K562 (cell line): ENCODE measurements around the gene EFHC2. TPM values are rescaled to one million over a fixed set of nuclear protein-coding genes. Genes with fewer than 3 reads are reported as not detected.

ENCODE experiments used
- ATAC-seq: fragments of 200-7000 bp; cut with Tn5 transposase; 3 replicates; pipeline ENCODE4 v1.9.1; 2020; ENCODE audit warnings: moderate library complexity
- BruUV-seq: library from RNA; stranded (reverse); fragments of 400-500 nt; replicated peaks from 2 replicates; lab custom pipeline; 2021; lab: Mats Ljungman, UMichigan
- CTCF ChIA-PET: fragments of 300-600 bp; formaldehyde crosslinking; extraction: SDS; loops from one replicate; lab custom pipeline; 2021; ENCODE audit warnings: low intra/inter-chr PET ratio; lab: Yijun Ruan, JAX
- POLR2A ChIA-PET: fragments of 300-600, 350-650 bp; sonication (Branson Sonifier 250); formaldehyde crosslinking; extraction: SDS; loops from one replicate; lab custom pipeline; 2021; ENCODE audit warnings: antibody characterized with exemption, inconsistent platforms; lab: Yijun Ruan, JAX
- DNase-seq, 4 experiments: peaks; one replicate each; pipeline versions ENCODE4 v3.0.0 to v3.0.0-alpha.2; 2011 to 2018; ENCODE audit warnings: low spot score in 3 of 4, mixed read lengths in 3 of 4; ENCODE audit errors: extremely low read depth in 1 of 4
- FAIRE-seq: peaks from 2 replicates; lab custom pipeline; 2011; peaks lifted over from hg19 to GRCh38; lab: Jason Lieb, UNC
- H2AFZ ChIP-seq: 2 replicates; pipeline ENCODE4 v1.6.0; 2011; ENCODE audit warnings: low read depth, low read length, control low read depth, inconsistent platforms
- H3K27ac ChIP-seq: fragments of 200-600 bp; 3 replicates; pipeline ENCODE4 v1.8.0; 2011; ENCODE audit warnings: low read depth, mild to moderate bottlenecking, control low read depth, inconsistent platforms, low read length, moderate library complexity, mixed read lengths; ENCODE audit errors: extremely low read depth
- H3K27me3 ChIP-seq, 2 experiments: fragments of 300-600 bp in 1 of 2; 2 replicates in 1 of 2; 3 replicates in 1 of 2; pipeline versions ENCODE4 v1.6.0 to v1.8.0; 2011; ENCODE audit warnings: inconsistent platforms in 2 of 2, low read length in 2 of 2, mild to moderate bottlenecking in 1 of 2, mixed read lengths in 1 of 2, moderate library complexity in 1 of 2; ENCODE audit not compliant: control insufficient read depth in 2 of 2, insufficient read depth in 2 of 2
- H3K36me3 ChIP-seq: fragments of 300-600 bp; 3 replicates; pipeline ENCODE4 v1.8.0; 2011; ENCODE audit warnings: mild to moderate bottlenecking, low read length, inconsistent platforms; ENCODE audit not compliant: control insufficient read depth, insufficient read depth
- H3K4me1 ChIP-seq, 2 experiments: fragments of 200-600 bp in 1 of 2; replicated peaks in 1 of 2; 2 replicates in 1 of 2; 3 replicates in 1 of 2; pipeline versions ENCODE4 v1.5.1 to v1.8.0; 2011; ENCODE audit warnings: inconsistent platforms in 2 of 2, low read length in 2 of 2, mild to moderate bottlenecking in 1 of 2, mixed read lengths in 1 of 2, moderate library complexity in 1 of 2; ENCODE audit not compliant: control insufficient read depth in 2 of 2, insufficient read depth in 2 of 2
- H3K4me2 ChIP-seq: 2 replicates; pipeline ENCODE4 v1.6.1; 2011; ENCODE audit warnings: low read length, control low read depth, inconsistent platforms, mixed read lengths; ENCODE audit not compliant: insufficient read depth
- H3K4me3 ChIP-seq: fragments of 200-600 bp; sonication (generic), shearing (Covaris generic); 2 replicates; pipeline ENCODE4 v1.5.1; 2016; ENCODE audit warnings: control low read depth, inconsistent platforms
- H3K79me2 ChIP-seq: fragments of 200-600 bp; 3 replicates; pipeline ENCODE4 v1.8.0; 2011; ENCODE audit warnings: low read length, inconsistent platforms; ENCODE audit not compliant: control insufficient read depth, insufficient read depth
- H3K9ac ChIP-seq, 2 experiments: 2 replicates each; pipeline versions ENCODE4 v1.6.0 to v1.6.1; 2011; ENCODE audit warnings: low read depth in 2 of 2, low read length in 2 of 2, control low read depth in 1 of 2, inconsistent platforms in 1 of 2, mild to moderate bottlenecking in 1 of 2, mixed read lengths in 1 of 2; ENCODE audit not compliant: insufficient read depth in 1 of 2
- H3K9me1 ChIP-seq: one replicate; pipeline ENCODE4 v1.6.0; 2011; ENCODE audit warnings: inconsistent platforms, mild to moderate bottlenecking, low read length, moderate library complexity; ENCODE audit not compliant: control insufficient read depth, insufficient read depth
- H3K9me3 ChIP-seq: replicated peaks from 2 replicates; pipeline ENCODE4 v1.5.1; 2011; ENCODE audit warnings: low read depth, low read length, inconsistent platforms; ENCODE audit not compliant: control insufficient read depth, insufficient read depth
- H4K20me1 ChIP-seq: replicated peaks from 2 replicates; pipeline ENCODE4 v1.6.1; 2011; ENCODE audit warnings: low read length, inconsistent platforms, mixed read lengths; ENCODE audit not compliant: control insufficient read depth, insufficient read depth
- E4F1 ChIP-seq: fragments of 250-450 bp; sonication (Bioruptor Pico); IDR thresholded peaks from 2 replicates; pipeline ENCODE4 v1.5.0; 2021; ENCODE audit warnings: mild to moderate bottlenecking, borderline replicate concordance
- FOXO4 ChIP-seq: fragments of 450-650 bp; formaldehyde crosslinking; IDR thresholded peaks from 2 replicates; pipeline ENCODE4 v1.4.0; 2020; ENCODE audit warnings: mild to moderate bottlenecking, moderate library complexity
- GTF2A2 ChIP-seq: IDR thresholded peaks from 2 replicates; pipeline ENCODE4 v1.6.1; 2016; ENCODE audit warnings: mild to moderate bottlenecking, missing genetic modification characterization, missing compliant biosample characterization
- SMARCC2 ChIP-seq: fragments of 450-650 bp; IDR thresholded peaks from 2 replicates; pipeline ENCODE4 v1.6.1; 2017; ENCODE audit warnings: antibody characterized with exemption, moderate library complexity, mild to moderate bottlenecking, low read depth
- ZFP1 ChIP-seq: fragments of 450-650 bp; formaldehyde crosslinking; IDR thresholded peaks from 2 replicates; pipeline ENCODE4 v1.4.0; 2020; ENCODE audit warnings: mild to moderate bottlenecking, mixed read lengths
- ZNF239 ChIP-seq: fragments of 250-450 bp; sonication (Bioruptor Pico); IDR thresholded peaks from 2 replicates; pipeline ENCODE4 v1.4.0; 2020; ENCODE audit warnings: mild to moderate bottlenecking
- ZNF41 ChIP-seq: fragments of 250-450 bp; sonication (Bioruptor Pico); conservative IDR thresholded peaks from 2 replicates; pipeline ENCODE4 v1.4.0; 2020; ENCODE audit warnings: mild to moderate bottlenecking
- ZNF444 ChIP-seq: fragments of 250-450 bp; sonication (Bioruptor Pico); IDR thresholded peaks from 2 replicates; pipeline ENCODE4 v1.4.0; 2020; ENCODE audit warnings: mild to moderate bottlenecking, moderate library complexity
- in situ Hi-C: fragments of 300-500 bp; cut with MboI; formaldehyde crosslinking; loops from 4 replicates; pipeline ENCODE4 v1.15.0; 2018; ENCODE audit warnings: inconsistent platforms, mixed read lengths
- intact Hi-C: fragments of 100-400 bp; cut with micrococcal nuclease; formaldehyde crosslinking; loops from 2 replicates; pipeline ENCODE4 v1.14.2; 2022
- polyA plus RNA-seq, 8 experiments: library from polyadenylated mRNA; depleted of rRNA in 4 of 8; stranded (reverse) in 5 of 8; unstranded in 3 of 8; fragments of >200 nt; fragmentation: Nextera tagmentation in 2 of 8; fragmentation: Illumina TruSeq in 1 of 8; extraction: Ambion mirVana in 2 of 8; extraction: Trizol in 1 of 8; gene quantifications; 2 replicates each; pipeline versions ENCODE4 v1.2.1 to v1.2.3, GENCODE V29; 2011 to 2014; ENCODE audit warnings: inconsistent platforms in 1 of 8, missing spikeins in 1 of 8
- total RNA-seq, 7 experiments: library from RNA; depleted of rRNA in 6 of 7; stranded (reverse); fragments of >200 nt in 6 of 7; fragmentation: Illumina TruSeq in 2 of 7; extraction: Trizol in 2 of 7; gene quantifications; 2 replicates each; pipeline versions ENCODE4 v1.2.1 to v1.2.3, GENCODE V29; 2011 to 2021; ENCODE audit warnings: low replicate concordance in 1 of 7

The EFHC2 gene
- total and polyA plus RNA-seq, 9 of the 15 experiments (the other 6 are each of a cell fraction or from before 2014, with no cell fraction given), result 1.3 to 8.1 (median 3.0) TPM

GRCh38 chrX:44274096-44274495 is 69.4 kb downstream of the EFHC2 start:
- BruUV-seq, result no TSS peak
- ChIA-PET CTCF (no interaction called here), POLR2A (interaction anchor here (1.8 kb wide), 1 partner anchor 10 kb away, joined by 3 read pairs; no protein-coding TSS in a partner anchor)
- no peaks in the 10 kb centered on the region for H3K27me3 ChIP-seq
- no peak overlapping the region for H2AFZ ChIP-seq
- H3K9ac ChIP-seq, result no peak overlapping the region
- no peaks in the 10 kb centered on the region for H3K9me3 ChIP-seq
- in situ Hi-C loops, result no loop called here
- no peak overlapping the region for H3K27ac ChIP-seq
- H3K9me1 ChIP-seq, result no peaks in the 10 kb centered on the region
- DNase-seq, result no peak
- H3K4me2 ChIP-seq, result no peak overlapping the region
- no peak for TF ChIP-seq ZNF444
- no peak for TF ChIP-seq SMARCC2
- no peak for TF ChIP-seq ZNF41 (CRISPR knock-in tag)
- TF ChIP-seq ZFP1 (CRISPR knock-in tag), result no peak
- no peak for TF ChIP-seq FOXO4 (CRISPR knock-in tag)
- no peak for TF ChIP-seq ZNF239 (CRISPR knock-in tag)
- TF ChIP-seq GTF2A2 (tag), result no peak
- no peak for TF ChIP-seq E4F1 (CRISPR knock-in tag)
- intact Hi-C loops, result no loop called here
- H3K4me3 ChIP-seq, result no peak overlapping the region
- H3K36me3 ChIP-seq, result no peaks in the 10 kb centered on the region
- peaks cover 0 to 3% of the 10 kb centered on the region in 2 experiments; a peak in 3 of 5 replicates for H3K4me1 ChIP-seq
- FAIRE-seq, result no peak
- ATAC-seq, result no peak
- H4K20me1 ChIP-seq, result no peaks in the 10 kb centered on the region
- H3K79me2 ChIP-seq, result no peaks in the 10 kb centered on the region
